NCI-H69 (cell line): ENCODE data around the gene KLHL29.

Experiments used
- DNase-seq: peaks from one replicate; lab custom pipeline; 2025; lab: John Stamatoyannopoulos, UW

Gene KLHL29

DNA sequence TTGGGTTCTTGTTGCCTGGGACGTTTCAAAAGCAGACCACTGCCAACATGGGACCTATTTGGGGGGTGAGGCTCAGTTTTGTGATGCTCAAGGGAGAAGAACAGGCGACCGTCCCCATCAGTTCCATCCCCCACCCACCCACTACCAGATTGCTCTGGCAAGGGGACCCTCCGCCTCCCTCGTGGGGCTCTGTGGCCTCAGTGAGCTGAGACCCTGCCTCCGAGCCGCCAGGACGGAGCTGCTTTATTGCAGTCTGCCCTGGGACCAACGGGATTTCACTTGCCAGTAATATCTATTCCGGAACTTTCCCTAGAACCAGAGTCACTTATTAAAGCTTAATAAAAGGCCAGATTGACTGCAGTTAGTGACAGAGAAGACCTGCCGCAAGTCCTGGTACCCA is 146.3 kb downstream of the KLHL29 start:
- no peak for DNase-seq

GRCh38 chr2:23531881-23532280 is 146.9 kb downstream of the KLHL29 start:
- peak; percentile 38 for DNase-seq

GRCh38 chr2:23532391-23533337 is 147.7 kb downstream of the KLHL29 start:
- peak; percentile 92 for DNase-seq

GRCh38 chr2:23533338-23533695 is 148.3 kb downstream of the KLHL29 start:
- peak; percentile 88 for DNase-seq

GRCh38 chr2:23534771-23535170 is 149.8 kb downstream of the KLHL29 start:
- DNase-seq, result peak; percentile 28

GRCh38 chr2:23536326-23536725 is 151.3 kb downstream of the KLHL29 start:
- peak; percentile 71 for DNase-seq

GRCh38 chr2:23537991-23538390 is 153.0 kb downstream of the KLHL29 start:
- no peak for DNase-seq

DNA sequence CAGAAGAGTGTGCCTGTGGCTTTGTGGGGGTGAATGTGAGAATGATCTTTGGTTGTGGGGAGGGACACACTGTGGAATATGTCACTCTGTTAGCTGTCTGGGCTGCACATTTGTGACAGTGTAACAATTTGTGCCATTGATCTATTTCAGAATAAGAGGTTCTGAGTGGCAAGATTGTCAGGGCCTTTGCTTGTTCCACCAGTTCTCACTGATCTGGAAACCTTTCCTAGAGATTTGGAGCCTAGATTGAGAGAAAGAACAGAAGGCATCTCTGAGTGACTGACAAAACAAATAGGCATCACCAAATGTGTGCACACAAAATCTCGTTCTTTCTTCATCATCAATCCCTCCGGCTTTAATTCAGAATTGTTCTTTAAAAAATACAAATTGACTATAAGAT is 153.6 kb downstream of the KLHL29 start:
- DNase-seq, result no peak

GRCh38 chr2:23540804-23541360 is 155.9 kb downstream of the KLHL29 start:
- no peak for DNase-seq

GRCh38 chr2:23541503-23542229 is 156.7 kb downstream of the KLHL29 start:
- peak; percentile 89 for DNase-seq

DNA sequence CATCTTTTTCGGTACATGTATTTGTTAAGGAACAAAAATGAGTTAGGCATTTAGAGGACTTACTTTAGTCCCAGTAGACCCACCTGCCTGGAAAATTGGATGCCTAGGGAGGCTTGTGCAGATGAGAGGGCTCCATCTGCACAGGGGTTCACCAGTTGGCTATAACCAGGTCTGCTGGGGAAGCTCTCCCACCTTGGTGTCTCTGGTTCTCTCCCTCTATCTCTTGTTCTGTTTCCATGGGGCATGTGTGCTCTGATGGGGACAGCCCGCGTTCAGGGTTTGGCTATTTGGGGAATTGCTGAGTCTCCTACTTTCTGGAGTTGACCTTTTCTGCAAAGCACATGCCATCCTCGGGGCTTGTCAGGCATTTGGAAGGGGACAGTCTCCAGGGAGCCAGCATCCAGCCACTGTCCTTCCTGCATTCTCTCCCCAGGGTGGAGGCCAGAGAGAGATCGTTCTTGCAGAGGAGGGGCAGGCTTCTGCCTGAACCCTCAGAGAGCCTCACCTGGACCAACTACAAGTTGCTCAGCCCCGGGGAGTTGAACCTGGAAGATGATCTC is 157.3 kb downstream of the KLHL29 start:
- peak; percentile 62 for DNase-seq

- DNase-seq, result no peak
Observed at GRCh38 chr2:23543302-23543701, 158.3 kb downstream of the KLHL29 start.

DNA sequence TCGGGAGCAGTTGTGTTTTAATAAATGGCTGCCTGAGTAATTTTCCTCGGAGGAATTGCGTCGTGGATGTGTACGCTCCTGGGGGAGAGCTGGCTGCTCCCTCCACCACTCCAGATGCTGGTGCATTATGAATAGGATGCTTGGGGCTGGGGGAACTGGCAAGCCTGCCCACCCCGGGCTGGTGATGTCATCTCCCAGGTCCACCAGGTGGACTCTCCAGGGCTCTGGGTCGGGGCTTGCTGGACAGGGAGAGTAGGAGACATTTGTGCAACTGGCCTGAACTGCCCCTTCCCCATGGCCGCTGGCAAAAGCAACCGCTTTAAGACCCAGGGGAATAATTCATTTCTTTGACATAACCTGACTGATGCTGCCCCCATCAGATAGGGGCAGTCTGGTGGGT is 158.7 kb downstream of the KLHL29 start:
- peak; percentile 29 for DNase-seq

GRCh38 chr2:23544589-23545295 is 159.8 kb downstream of the KLHL29 start:
- no peak for DNase-seq

DNA sequence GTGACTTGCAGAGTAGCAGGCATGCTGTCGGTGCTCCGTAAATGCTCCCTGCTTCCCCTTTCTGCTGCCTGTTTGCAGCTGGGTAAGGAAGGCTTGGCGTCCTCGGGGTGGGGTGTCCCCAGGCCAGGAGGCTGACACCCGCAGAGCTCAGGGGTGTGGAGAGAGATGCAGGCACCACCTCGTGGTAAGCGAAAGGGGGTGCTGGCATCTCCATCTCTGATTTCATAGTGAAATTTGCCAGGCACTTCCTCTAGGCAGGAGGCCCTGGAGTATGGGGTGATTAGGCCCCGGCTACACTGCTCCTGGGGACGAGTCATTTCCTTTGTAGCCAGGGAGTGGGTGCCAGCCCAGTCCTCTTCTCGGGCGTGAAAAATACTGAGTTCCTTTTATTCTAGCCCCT is 160.4 kb downstream of the KLHL29 start:
- DNase-seq, result peak; percentile 70

DNA sequence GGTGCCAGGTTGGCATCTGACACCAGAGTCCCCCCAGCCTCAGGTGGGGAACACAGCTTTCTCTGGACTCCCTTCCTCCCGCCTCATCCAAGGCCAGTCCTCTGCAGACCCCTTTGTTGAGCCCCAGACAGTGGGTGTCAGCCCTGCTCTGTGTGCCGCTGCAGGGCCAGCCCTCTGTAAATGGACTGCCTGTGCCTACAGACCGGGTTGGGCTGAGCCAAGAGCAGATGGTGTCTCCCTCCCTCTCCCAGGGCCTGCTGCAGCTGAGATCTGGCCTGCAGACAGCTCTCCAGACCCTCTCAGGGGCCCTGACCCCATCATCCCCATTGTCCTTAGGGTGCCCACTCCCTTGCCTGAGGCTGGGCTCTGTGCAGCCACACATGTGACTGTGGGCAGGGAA is 160.8 kb downstream of the KLHL29 start:
- peak; percentile 84 for DNase-seq

DNA sequence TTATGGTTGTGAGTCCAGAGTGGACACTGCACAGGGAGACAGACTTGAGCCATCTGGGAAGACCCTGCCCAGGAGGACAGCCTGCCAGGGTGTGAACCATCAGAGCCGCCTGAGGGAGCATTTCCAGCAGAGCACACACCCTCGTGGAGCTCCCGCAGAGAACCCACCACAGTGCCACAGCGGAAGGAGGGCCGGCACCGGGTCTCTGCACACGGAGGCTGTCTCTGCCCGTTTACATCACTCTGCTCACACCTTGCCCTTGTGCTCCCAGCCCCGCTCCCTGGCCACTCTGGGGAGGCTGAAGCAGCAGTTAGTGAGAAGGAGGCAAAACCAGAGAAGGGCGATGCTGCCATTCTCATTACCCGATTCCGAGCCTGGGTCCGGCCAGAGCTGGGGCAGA is 161.9 kb downstream of the KLHL29 start:
- DNase-seq, result peak; percentile 8

DNA sequence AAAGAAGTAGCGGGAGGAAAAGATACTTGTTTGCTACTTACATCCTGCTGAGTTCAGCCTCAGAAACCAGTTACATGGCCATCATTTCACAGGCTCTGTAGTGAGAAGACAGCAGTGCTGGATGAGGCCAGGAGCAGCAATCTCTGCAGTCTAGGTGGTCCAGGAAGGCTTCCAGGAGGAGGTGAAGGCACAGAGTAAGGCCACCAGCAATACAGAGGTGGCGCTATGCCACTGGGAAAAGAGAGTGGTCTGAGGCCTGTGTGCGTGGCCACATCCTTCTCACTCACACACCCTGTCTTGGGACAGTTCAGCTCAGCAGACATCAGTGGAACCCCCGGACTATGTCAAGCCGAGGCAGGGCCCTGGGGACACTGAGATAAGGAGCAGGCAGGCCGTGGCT is 162.7 kb downstream of the KLHL29 start:
- DNase-seq, result peak; percentile 36

- DNase-seq, result peak; percentile 22
Observed at GRCh38 chr2:23548143-23548769, 163.3 kb downstream of the KLHL29 start.

DNA sequence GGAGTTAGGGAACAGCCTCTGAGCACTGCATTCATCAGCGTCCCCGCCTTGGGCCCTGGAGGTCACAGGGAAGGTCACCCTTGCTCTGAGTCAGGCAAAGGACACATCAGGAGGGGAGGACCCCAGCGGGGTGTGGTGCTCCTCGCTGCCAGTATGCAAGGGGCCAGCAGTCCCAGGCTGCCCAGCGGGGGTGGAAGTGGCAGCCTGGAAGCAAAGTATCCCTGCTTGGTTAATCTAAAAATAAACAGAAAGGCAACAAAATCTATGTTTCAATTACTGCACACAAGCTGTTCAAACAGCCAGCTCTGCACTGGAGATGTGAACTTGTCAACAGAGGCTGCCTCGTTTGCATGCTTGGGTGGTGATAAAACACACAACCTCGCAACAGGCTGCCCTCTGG is 164.1 kb downstream of the KLHL29 start:
- DNase-seq, result peak; percentile 92

DNA sequence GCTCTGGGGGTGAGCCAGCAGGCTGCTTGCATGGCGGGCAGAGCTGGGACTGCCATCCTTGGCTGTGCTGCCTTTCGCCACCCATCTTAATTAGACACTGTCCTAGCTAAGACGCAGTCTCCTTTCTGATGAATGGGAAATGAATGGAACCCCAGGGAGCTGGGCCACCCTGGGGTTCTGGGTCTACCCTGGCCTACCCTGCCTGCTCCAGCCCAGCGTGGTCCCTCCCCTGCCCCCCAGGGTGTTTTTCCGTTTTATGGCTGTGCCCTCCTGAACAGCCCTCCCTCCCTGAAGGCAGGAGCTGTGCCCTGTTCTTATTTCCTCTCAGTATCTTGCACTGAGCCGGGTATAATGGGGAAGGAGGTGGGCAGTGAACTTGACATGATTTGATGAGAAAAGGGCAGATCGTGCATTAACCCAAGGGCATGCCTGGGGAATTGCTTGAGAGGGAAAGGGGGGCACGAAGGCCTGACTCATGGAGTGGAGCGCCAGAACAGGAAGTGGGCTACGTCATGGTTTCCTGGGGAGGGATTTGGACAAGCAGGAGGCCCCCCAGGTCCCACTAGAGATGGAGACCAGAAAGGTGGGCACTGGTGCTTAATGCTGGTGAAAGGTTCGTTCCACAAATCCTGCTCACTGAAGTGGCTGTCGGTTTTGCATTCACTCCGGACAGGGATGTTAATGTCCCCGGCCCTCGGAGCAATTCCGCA is 165.0 kb downstream of the KLHL29 start:
- peak; percentile 88 for DNase-seq
